Naive B cell (primary cell): ENCODE results near the gene USH2A. TPM values are rescaled to one million over a fixed set of nuclear protein-coding genes. Genes with fewer than 3 reads are reported as not detected.

Source experiments
- ATAC-seq, 2 donors: fragments of 150-1000 bp; cut with Tn5 transposase; 2 replicates each; pipeline ENCODE4 v1.10.0; 2021; ENCODE audit warnings: low read depth in 2 of 2, mild to moderate bottlenecking in 2 of 2, moderate library complexity in 2 of 2
- DNase-seq: peaks from one replicate; pipeline ENCODE4 v3.0.0; 2022
- H3K27ac Mint-ChIP-seq, 6 donors: one replicate each; pipeline ENCODE4 v1.8.0; 2020 to 2022; ENCODE audit warnings: mild to moderate bottlenecking in 6 of 6, mixed read lengths in 6 of 6, moderate library complexity in 5 of 6, inconsistent platforms in 2 of 6
- H3K27me3 Mint-ChIP-seq, 3 donors: one replicate each; pipeline ENCODE4 v1.8.0; 2021 to 2022; ENCODE audit warnings: mixed read lengths in 3 of 3, mild to moderate bottlenecking in 1 of 3
- H3K36me3 Mint-ChIP-seq, 2 donors: one replicate each; pipeline ENCODE4 v1.8.0; 2020 to 2022; ENCODE audit warnings: mixed read lengths in 2 of 2, inconsistent platforms in 1 of 2, mild to moderate bottlenecking in 1 of 2
- H3K4me1 Mint-ChIP-seq, 3 donors: one replicate each; pipeline ENCODE4 v1.8.0; 2020 to 2022; ENCODE audit warnings: mixed read lengths in 3 of 3, inconsistent platforms in 1 of 3, mild to moderate bottlenecking in 1 of 3, moderate library complexity in 1 of 3
- H3K4me3 Mint-ChIP-seq, 8 donors: one replicate each; pipeline ENCODE4 v1.8.0; 2020 to 2022; ENCODE audit warnings: mild to moderate bottlenecking in 8 of 8, mixed read lengths in 8 of 8, moderate library complexity in 8 of 8, inconsistent platforms in 2 of 8
- H3K9me3 Mint-ChIP-seq, 7 donors: one replicate each; pipeline ENCODE4 v1.8.0; 2020 to 2022; ENCODE audit warnings: mixed read lengths in 7 of 7, mild to moderate bottlenecking in 5 of 7, inconsistent platforms in 2 of 7, moderate library complexity in 1 of 7
- polyA plus RNA-seq, 6 donors: library from polyadenylated mRNA; unstranded; fragments of 300-500 nt; fragmentation: Illumina TruSeq; gene quantifications; one replicate each; pipeline ENCODE4 v1.2.3, GENCODE V29; 2021; ENCODE audit warnings: low read depth in 6 of 6

The USH2A gene
- polyA plus RNA-seq, 6 donors from 2014 or later: not detected

- no peak for ATAC-seq
- no peaks in the 10 kb centered on the region for H3K27me3 Mint-ChIP-seq
Observed at GRCh38 chr1:216049741-216050430, 373.4 kb downstream of the USH2A start.

DNA sequence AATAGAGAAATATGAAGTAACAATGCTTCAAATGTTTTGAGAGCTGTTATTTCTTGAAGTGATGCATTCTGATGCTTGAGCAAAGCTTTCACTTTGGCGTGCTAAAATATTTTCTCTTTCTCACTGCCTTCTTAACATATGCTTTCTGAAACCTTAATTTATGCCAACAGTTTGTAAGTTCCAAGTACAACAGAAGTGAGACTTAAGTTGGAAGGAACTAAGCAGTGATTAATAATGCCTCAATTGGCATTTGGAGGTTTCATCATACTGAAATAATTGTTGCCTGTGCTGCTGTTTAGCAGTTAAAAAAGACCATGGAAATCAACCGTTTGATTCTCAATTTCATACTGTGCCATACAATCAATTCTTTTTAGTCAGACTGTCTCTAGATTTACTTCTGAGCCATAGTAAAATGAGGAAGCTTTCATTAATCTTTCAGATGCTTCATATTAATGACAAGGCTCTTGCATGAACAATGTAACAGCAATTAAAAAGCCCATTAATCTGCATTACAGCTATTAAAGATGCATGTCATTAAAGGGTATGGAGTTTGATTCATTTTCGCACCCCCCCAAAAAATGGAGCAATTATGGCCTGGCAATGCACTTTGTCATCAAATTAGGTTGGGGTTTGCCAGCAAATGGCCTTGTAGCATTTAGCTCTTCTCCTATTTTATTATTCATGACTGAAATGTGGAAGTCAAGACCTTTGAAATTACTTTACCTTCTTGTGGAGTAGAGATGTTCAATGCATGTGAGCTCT, 375.3 kb downstream of the USH2A start:
- Mint-ChIP-seq H3K36me3 (no peaks in the 10 kb centered on the region), H3K9me3 (peaks cover 0 to 11% (median 0%) of the 10 kb centered on the region in 7 donors), H3K4me3 (no peak overlapping the region), H3K4me1 (no peaks in the 10 kb centered on the region), H3K27me3 (no peaks in the 10 kb centered on the region), H3K27ac (no peak overlapping the region)
- ATAC-seq: no peak
- no peak for DNase-seq

More at GRCh38 chr1:216049741-216050430, 373.4 kb downstream of the USH2A start:
- H3K4me1 Mint-ChIP-seq: no peaks in the 10 kb centered on the region
- no peak for DNase-seq
- H3K4me3 Mint-ChIP-seq: no peak overlapping the region
- H3K27ac Mint-ChIP-seq: no peak overlapping the region
- H3K9me3 Mint-ChIP-seq: peaks cover 0 to 7% (median 0%) of the 10 kb centered on the region in 7 donors
- H3K36me3 Mint-ChIP-seq: no peaks in the 10 kb centered on the region

DNA sequence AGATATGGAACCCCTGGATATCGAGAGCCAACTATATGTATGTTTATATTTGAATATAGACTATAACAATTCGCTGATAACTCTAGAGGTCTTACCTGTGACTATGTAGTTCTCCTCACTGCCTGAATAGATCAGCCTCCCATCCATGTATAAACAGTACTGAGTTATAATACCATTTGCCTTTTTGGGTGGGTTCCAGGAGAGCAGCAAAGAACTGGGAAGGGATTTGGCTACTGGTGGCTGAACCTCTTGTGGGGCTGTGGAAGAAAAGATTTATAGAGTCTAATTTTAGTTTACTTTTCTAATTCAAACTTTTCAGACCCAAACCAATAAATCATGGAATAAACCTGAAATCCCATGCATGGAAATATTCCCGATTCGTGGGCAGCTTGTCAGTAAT, 376.9 kb downstream of the USH2A start:
- Mint-ChIP-seq H3K9me3 (peaks cover 0 to 11% (median 0%) of the 10 kb centered on the region in 7 donors), H3K4me1 (no peaks in the 10 kb centered on the region), H3K27ac (no peak overlapping the region), H3K27me3 (no peaks in the 10 kb centered on the region), H3K36me3 (no peaks in the 10 kb centered on the region), H3K4me3 (no peak overlapping the region)
- DNase-seq: no peak
- no peak for ATAC-seq

- ATAC-seq (no peak), DNase-seq (no peak)
- Mint-ChIP-seq H3K4me3 (no peak overlapping the region), H3K36me3 (no peaks in the 10 kb centered on the region), H3K4me1 (no peaks in the 10 kb centered on the region), H3K9me3 (peaks cover 0 to 7% (median 0%) of the 10 kb centered on the region in 7 donors), H3K27ac (no peak overlapping the region), H3K27me3 (no peaks in the 10 kb centered on the region)
Observed at GRCh38 chr1:216045400-216045799, 377.8 kb downstream of the USH2A start.

DNA sequence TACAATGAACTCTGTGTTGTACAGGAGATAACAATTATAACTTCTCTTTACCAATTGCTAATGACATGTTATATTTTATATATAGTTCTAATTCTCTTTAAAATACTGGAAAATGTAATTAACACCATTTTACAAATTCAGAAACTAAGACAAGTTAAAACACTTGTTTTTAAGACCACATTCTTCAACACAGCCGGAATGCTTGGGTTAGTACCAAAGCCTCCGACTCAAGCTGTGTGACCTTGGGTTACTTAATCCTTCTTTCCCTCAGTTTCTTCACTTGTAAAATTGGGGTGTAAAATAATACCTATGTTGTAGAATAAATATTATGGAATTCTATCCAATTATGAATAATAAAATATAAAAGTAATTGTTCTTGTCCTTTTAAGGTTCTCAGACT, 378.7 kb downstream of the USH2A start:
- no peaks in the 10 kb centered on the region for H3K27me3 Mint-ChIP-seq
- H3K4me1 Mint-ChIP-seq: no peaks in the 10 kb centered on the region
- no peaks in the 10 kb centered on the region for H3K36me3 Mint-ChIP-seq
- no peak overlapping the region for H3K27ac Mint-ChIP-seq
- DNase-seq (no peak), ATAC-seq (no peak)
- H3K4me3 Mint-ChIP-seq: no peak overlapping the region
- peaks cover 0 to 7% (median 0%) of the 10 kb centered on the region in 7 donors for H3K9me3 Mint-ChIP-seq

- no peak overlapping the region for H3K4me3 Mint-ChIP-seq
- no peaks in the 10 kb centered on the region for H3K36me3 Mint-ChIP-seq
- DNase-seq (no peak), ATAC-seq (no peak)
- H3K27me3 Mint-ChIP-seq: no peaks in the 10 kb centered on the region
- H3K27ac Mint-ChIP-seq: no peak overlapping the region
- peaks cover 0 to 3% (median 0%) of the 10 kb centered on the region in 7 donors for H3K9me3 Mint-ChIP-seq
- H3K4me1 Mint-ChIP-seq: no peaks in the 10 kb centered on the region
Observed at GRCh38 chr1:216034506-216034905, 388.7 kb downstream of the USH2A start.

GRCh38 chr1:216032961-216033614, 390.2 kb downstream of the USH2A start:
- Mint-ChIP-seq H3K27ac (no peak overlapping the region), H3K4me3 (no peak overlapping the region), H3K4me1 (no peaks in the 10 kb centered on the region), H3K36me3 (no peaks in the 10 kb centered on the region), H3K9me3 (peaks cover 0 to 3% (median 0%) of the 10 kb centered on the region in 7 donors), H3K27me3 (no peaks in the 10 kb centered on the region)
- DNase-seq (no peak), ATAC-seq (no peak)

GRCh38 chr1:216032284-216032683, 391.0 kb downstream of the USH2A start:
- no peak for ATAC-seq
- no peaks in the 10 kb centered on the region for H3K4me1 Mint-ChIP-seq
- peaks cover 0 to 3% (median 0%) of the 10 kb centered on the region in 7 donors for H3K9me3 Mint-ChIP-seq
- no peaks in the 10 kb centered on the region for H3K36me3 Mint-ChIP-seq
- no peak for DNase-seq
- H3K27me3 Mint-ChIP-seq: no peaks in the 10 kb centered on the region
- no peak overlapping the region for H3K4me3 Mint-ChIP-seq
- H3K27ac Mint-ChIP-seq: no peak overlapping the region

- Mint-ChIP-seq H3K27me3 (no peaks in the 10 kb centered on the region), H3K27ac (no peak overlapping the region), H3K4me1 (no peaks in the 10 kb centered on the region), H3K9me3 (peaks cover 0 to 3% (median 0%) of the 10 kb centered on the region in 7 donors), H3K36me3 (no peaks in the 10 kb centered on the region), H3K4me3 (peak overlapping the region in 1 of 8 donors; percentile 36)
- DNase-seq (no peak), ATAC-seq (no peak)
Observed at GRCh38 chr1:216028631-216029030, 394.6 kb downstream of the USH2A start.

- H3K36me3 Mint-ChIP-seq: no peaks in the 10 kb centered on the region
- H3K27ac Mint-ChIP-seq: no peak overlapping the region
- no peaks in the 10 kb centered on the region for H3K27me3 Mint-ChIP-seq
- DNase-seq (no peak), ATAC-seq (no peak)
- no peaks in the 10 kb centered on the region for H3K4me1 Mint-ChIP-seq
- H3K9me3 Mint-ChIP-seq: peaks cover 0 to 5% (median 0%) of the 10 kb centered on the region in 7 donors
- H3K4me3 Mint-ChIP-seq: no peak overlapping the region
Observed at GRCh38 chr1:216024546-216024945, 398.7 kb downstream of the USH2A start.

DNA sequence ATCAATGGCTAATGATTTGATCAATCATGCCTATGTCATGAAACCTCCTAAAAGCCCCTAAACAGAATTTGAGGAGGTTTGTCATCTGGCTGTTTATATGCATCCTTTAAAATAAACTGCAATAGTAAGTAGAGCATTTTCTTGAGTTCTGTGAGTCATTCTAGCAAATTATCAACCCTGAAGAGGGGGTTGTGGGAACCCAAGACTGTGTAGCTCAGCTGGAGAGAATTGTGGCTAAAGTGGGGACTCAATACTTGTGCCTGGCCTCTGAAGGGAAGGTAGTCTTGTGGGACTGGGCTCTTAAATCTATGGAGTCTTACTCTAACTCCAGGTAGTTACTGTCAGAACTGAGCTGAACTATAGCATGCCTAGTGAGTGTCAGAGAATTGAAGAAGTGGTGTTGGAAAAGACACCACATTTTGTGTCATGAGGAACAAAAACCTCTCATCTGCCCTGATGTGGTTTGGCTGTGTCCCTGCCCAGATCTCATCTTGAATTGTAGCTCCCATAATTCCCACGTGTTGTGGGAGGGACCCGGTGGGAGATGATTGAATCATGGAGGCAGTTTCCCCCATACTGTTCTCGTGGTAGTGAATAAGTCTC, 402.4 kb downstream of the USH2A start:
- no peak overlapping the region for H3K4me3 Mint-ChIP-seq
- H3K9me3 Mint-ChIP-seq: peaks cover 0 to 8% (median 0%) of the 10 kb centered on the region in 7 donors
- DNase-seq (no peak), ATAC-seq (no peak)
- H3K27me3 Mint-ChIP-seq: no peaks in the 10 kb centered on the region
- H3K27ac Mint-ChIP-seq: no peak overlapping the region
- no peaks in the 10 kb centered on the region for H3K4me1 Mint-ChIP-seq
- H3K36me3 Mint-ChIP-seq: no peaks in the 10 kb centered on the region

DNA sequence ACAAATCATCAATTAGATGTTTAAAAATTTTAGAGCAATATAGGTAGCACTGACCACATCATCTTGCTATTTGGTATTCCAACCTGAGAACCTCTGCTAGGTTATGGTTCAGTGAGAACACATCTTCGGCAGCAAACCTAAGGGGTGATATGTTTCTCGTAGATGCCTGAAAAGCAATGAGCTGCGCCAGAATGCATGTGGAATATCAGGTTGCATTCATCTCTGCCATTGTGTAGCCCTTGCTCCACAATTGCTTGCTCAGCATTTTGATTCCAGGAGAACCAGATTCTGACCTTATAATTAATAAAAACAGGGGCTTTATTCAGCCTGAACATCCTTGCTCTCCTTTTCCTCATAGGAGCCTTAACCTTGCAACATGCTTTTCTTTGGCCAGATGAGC, 408.1 kb downstream of the USH2A start:
- no peak for ATAC-seq
- H3K27me3 Mint-ChIP-seq: no peaks in the 10 kb centered on the region
- no peak overlapping the region for H3K4me3 Mint-ChIP-seq
- H3K4me1 Mint-ChIP-seq: no peaks in the 10 kb centered on the region
- H3K27ac Mint-ChIP-seq: no peak overlapping the region
- no peaks in the 10 kb centered on the region for H3K36me3 Mint-ChIP-seq
- H3K9me3 Mint-ChIP-seq: peaks cover 0 to 5% (median 0%) of the 10 kb centered on the region in 7 donors
- DNase-seq: no peak

GRCh38 chr1:216014086-216014485, 409.2 kb downstream of the USH2A start:
- Mint-ChIP-seq H3K27me3 (no peaks in the 10 kb centered on the region), H3K36me3 (no peaks in the 10 kb centered on the region), H3K9me3 (peaks cover 0 to 6% (median 0%) of the 10 kb centered on the region in 7 donors), H3K4me3 (peak overlapping the region in 1 of 8 donors; percentile 48), H3K27ac (no peak overlapping the region), H3K4me1 (no peaks in the 10 kb centered on the region)
- DNase-seq (no peak), ATAC-seq (no peak)
